Ishikawa (cell line): ENCODE data around the gene CCDC126.

Source experiments
- CEBPB ChIP-seq: IDR thresholded peaks from 2 replicates; pipeline ENCODE4 v1.6.1; 2012
- CREB1 ChIP-seq: IDR thresholded peaks from 2 replicates; pipeline ENCODE4 v1.6.1; 2012; ENCODE audit warnings: low read depth
- EGR1 ChIP-seq: IDR thresholded peaks from 2 replicates; pipeline ENCODE4 v1.6.1; 2012
- EP300 ChIP-seq: IDR thresholded peaks from 2 replicates; pipeline ENCODE4 v1.6.1; 2012; ENCODE audit warnings: borderline replicate concordance
- FOXM1 ChIP-seq: IDR thresholded peaks from 2 replicates; pipeline ENCODE4 v1.6.1; 2012; ENCODE audit warnings: low read depth, borderline replicate concordance
- NFIC ChIP-seq: IDR thresholded peaks from 2 replicates; pipeline ENCODE4 v1.6.1; 2012
- RAD21 ChIP-seq: IDR thresholded peaks from 2 replicates; pipeline ENCODE4 v1.6.1; 2012; ENCODE audit warnings: low read depth
- REST ChIP-seq: IDR thresholded peaks from 2 replicates; pipeline ENCODE4 v1.6.1; 2012; ENCODE audit warnings: low read depth, mild to moderate bottlenecking
- TAF1 ChIP-seq: IDR thresholded peaks from 2 replicates; pipeline ENCODE4 v1.6.1; 2012; ENCODE audit warnings: low read depth, mild to moderate bottlenecking
- TCF12 ChIP-seq: IDR thresholded peaks from 2 replicates; pipeline ENCODE4 v1.6.1; 2012; ENCODE audit warnings: low read depth
- TEAD4 ChIP-seq: IDR thresholded peaks from 2 replicates; pipeline ENCODE4 v1.6.1; 2012
- USF1 ChIP-seq: IDR thresholded peaks from 2 replicates; pipeline ENCODE4 v1.6.1; 2012
- YY1 ChIP-seq: IDR thresholded peaks from 2 replicates; pipeline ENCODE4 v1.6.1; 2012; ENCODE audit warnings: low read depth
- ZBTB7A ChIP-seq: IDR thresholded peaks from 2 replicates; pipeline ENCODE4 v1.6.1; 2012; ENCODE audit warnings: low read depth
- TF ChIP-seq, protein P1 (sequence below): IDR thresholded peaks from 2 replicates; pipeline ENCODE4 v1.6.1; 2012

CCDC126 gene

GRCh38 chr7:23616593-23616992, 19.4 kb downstream of the CCDC126 start:
- TF ChIP-seq CREB1: no peak
- no peak for TF ChIP-seq TAF1
- no peak for TF ChIP-seq EGR1
- TF ChIP-seq FOXM1: no peak
- TF ChIP-seq RAD21: no peak
- no peak for TF ChIP-seq USF1
- TF ChIP-seq TEAD4: no peak
- TF ChIP-seq, protein P1, sequence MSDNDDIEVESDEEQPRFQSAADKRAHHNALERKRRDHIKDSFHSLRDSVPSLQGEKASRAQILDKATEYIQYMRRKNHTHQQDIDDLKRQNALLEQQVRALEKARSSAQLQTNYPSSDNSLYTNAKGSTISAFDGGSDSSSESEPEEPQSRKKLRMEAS: no peak
- no peak for TF ChIP-seq CEBPB
- no peak for TF ChIP-seq EP300
- TF ChIP-seq REST: no peak
- TF ChIP-seq ZBTB7A: no peak
- TF ChIP-seq NFIC: no peak
- TF ChIP-seq YY1: no peak
- TF ChIP-seq TCF12: no peak

DNA sequence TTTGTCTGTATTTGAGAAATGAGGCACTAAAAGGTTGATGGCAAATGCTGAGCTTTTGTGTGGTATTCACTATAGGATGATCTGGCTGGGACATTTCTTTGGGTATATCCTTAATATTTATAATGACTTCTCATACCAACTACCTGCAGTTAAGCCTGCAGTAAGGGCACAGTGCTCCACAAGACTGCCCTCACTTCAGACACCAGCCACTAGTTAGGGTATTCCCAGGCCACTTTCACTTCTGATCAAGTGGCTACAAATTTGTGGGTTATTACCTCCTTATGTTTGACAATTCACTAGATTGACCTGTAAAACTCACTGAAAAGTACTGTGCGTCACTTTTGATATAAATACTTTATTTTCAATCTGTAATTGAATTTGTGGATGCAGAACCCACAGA, 20.3 kb downstream of the CCDC126 start:
- TF ChIP-seq ZBTB7A (no peak), TCF12 (no peak), FOXM1 (no peak), YY1 (no peak), TAF1 (no peak), REST (no peak), RAD21 (no peak), TEAD4 (no peak), EP300 (no peak), USF1 (no peak), NFIC (no peak), EGR1 (no peak), CREB1 (no peak)

DNA sequence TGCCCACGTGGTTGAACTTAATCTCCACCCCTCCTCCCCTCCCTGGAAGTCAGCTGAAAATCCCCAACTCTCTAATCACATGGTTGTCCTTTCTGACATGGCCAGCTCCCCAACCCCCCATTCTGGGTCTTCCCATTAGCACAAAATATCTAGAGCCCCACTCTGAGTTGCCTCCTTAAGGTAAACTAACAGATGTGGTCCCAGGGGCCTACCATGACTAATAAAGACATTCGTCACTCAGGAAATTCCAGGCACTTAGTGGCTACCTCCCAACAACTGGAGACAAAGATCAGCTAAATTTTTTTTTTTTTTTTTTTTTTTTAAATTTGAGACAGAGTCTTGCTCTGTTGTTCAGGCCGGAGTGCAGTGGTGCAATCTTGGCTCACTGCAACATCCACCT, 21.1 kb downstream of the CCDC126 start:
- no peak for TF ChIP-seq EP300
- no peak for TF ChIP-seq ZBTB7A
- no peak for TF ChIP-seq CEBPB
- no peak for TF ChIP-seq YY1
- no peak for TF ChIP-seq CREB1
- TF ChIP-seq REST: no peak
- TF ChIP-seq FOXM1: no peak
- no peak for TF ChIP-seq NFIC
- no peak for TF ChIP-seq TEAD4
- TF ChIP-seq TCF12: no peak
- no peak for TF ChIP-seq TAF1
- no peak for TF ChIP-seq EGR1
- TF ChIP-seq, protein P1: no peak

DNA sequence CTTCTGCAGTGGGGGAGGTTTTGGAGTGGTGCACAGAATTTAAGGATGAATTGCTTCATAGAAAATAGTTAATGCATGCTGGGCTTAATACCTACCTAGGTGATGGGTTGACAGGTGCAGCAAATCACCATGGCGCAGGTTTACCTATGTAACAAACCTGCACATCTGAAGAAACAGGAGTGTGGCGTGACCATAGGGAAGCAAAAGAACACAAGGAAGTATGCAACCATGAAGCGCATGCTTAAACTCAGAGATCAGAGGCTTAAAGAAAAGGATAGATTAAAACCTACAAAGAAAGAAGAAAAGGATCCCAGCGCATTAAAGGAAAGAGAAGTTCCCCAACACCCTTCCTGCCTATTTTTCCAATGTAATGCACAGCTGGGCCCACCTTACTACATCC, 22.0 kb downstream of the CCDC126 start:
- TF ChIP-seq USF1 (no peak), FOXM1 (no peak), TCF12 (no peak), CEBPB (no peak), TAF1 (no peak), CREB1 (no peak), ZBTB7A (no peak), RAD21 (no peak), NFIC (no peak), EGR1 (no peak), EP300 (no peak)
